Measurements from ENCODE around the gene LTB. TPM values are rescaled to one million over a fixed set of nuclear protein-coding genes. Genes with fewer than 3 reads are reported as not detected.

LTB gene
- total RNA-seq, 1 experiment from 2014 or later, result not detected

GRCh38 chr6:31578184-31579118 lies 3.8 kb downstream of the LTB start:
- POLR2A ChIA-PET, result no interaction called here
- no peak for TF ChIP-seq CTCF (IDR thresholded peaks at IDR 0.05; ENCODE audit: insufficient read depth in 1 of 2, low read depth in 1 of 2, low read length in 1 of 2, severe bottlenecking in 1 of 2, unreplicated experiment in 1 of 2)
- no peaks in the 10 kb centered on the region for H3K27me3 Mint-ChIP-seq (ENCODE audit: insufficient read depth, unreplicated experiment)
- H3K4me1 Mint-ChIP-seq (ENCODE audit: low read depth, unreplicated experiment), result peaks cover 27% of the 10 kb centered on the region
- H3K4me3 Mint-ChIP-seq (ENCODE audit: unreplicated experiment), result no peak overlapping the region
- H3K27ac Mint-ChIP-seq (ENCODE audit: unreplicated experiment), result no peak overlapping the region
- Histone ChIP-seq H3K36me3 (ENCODE audit: control insufficient read depth, insufficient read depth, low read length) (no peaks in the 10 kb centered on the region), H3K27me3 (replicated peaks; ENCODE audit: control insufficient read depth, insufficient read depth, low read length) (no peaks in the 10 kb centered on the region), H3K9me3 (no peaks in the 10 kb centered on the region), H3K4me3 (ENCODE audit: low read depth, low read length) (no peak overlapping the region), H3K4me1 (peaks cover 11% of the 10 kb centered on the region)
- H3K36me3 Mint-ChIP-seq (ENCODE audit: insufficient read depth, unreplicated experiment), result peaks cover 5% of the 10 kb centered on the region
- DNase-seq, result no peak
- CTCF ChIA-PET, result interaction anchor here (0.6 kb wide), 1 partner anchor 197 kb away, joined by 5 read pairs; no protein-coding TSS in a partner anchor
- no peaks in the 10 kb centered on the region for H3K9me3 Mint-ChIP-seq (ENCODE audit: unreplicated experiment)
- intact Hi-C loops (cut with micrococcal nuclease; ENCODE audit: unreplicated experiment), result no loop called here
- BruUV-seq (replicated peaks), result no TSS peak

- Mint-ChIP-seq H3K36me3 (ENCODE audit: insufficient read depth, unreplicated experiment) (peaks cover 5% of the 10 kb centered on the region), H3K27ac (ENCODE audit: unreplicated experiment) (no peak overlapping the region), H3K27me3 (ENCODE audit: insufficient read depth, unreplicated experiment) (no peaks in the 10 kb centered on the region), H3K9me3 (ENCODE audit: unreplicated experiment) (no peaks in the 10 kb centered on the region), H3K4me1 (ENCODE audit: low read depth, unreplicated experiment) (peaks cover 31% of the 10 kb centered on the region), H3K4me3 (ENCODE audit: unreplicated experiment) (no peak overlapping the region)
- no peak for TF ChIP-seq CTCF (IDR thresholded peaks at IDR 0.05; ENCODE audit: insufficient read depth in 1 of 2, low read depth in 1 of 2, low read length in 1 of 2, severe bottlenecking in 1 of 2, unreplicated experiment in 1 of 2)
- no peak overlapping the region for H3K4me3 ChIP-seq (ENCODE audit: low read depth, low read length)
- H3K27me3 ChIP-seq (replicated peaks; ENCODE audit: control insufficient read depth, insufficient read depth, low read length), result no peaks in the 10 kb centered on the region
- CTCF ChIA-PET, result interaction anchor here (0.6 to 1.1 kb wide), 2 partner anchors 19 to 198 kb away, joined by 3 to 5 read pairs; no protein-coding TSS in a partner anchor
- BruUV-seq (replicated peaks), result no TSS peak
- DNase-seq, result no peak
- H3K9me3 ChIP-seq, result no peaks in the 10 kb centered on the region
- intact Hi-C loops (cut with micrococcal nuclease; ENCODE audit: unreplicated experiment), result no loop called here
- POLR2A ChIA-PET, result no interaction called here
- H3K4me1 ChIP-seq, result peaks cover 14% of the 10 kb centered on the region
- no peaks in the 10 kb centered on the region for H3K36me3 ChIP-seq (ENCODE audit: control insufficient read depth, insufficient read depth, low read length)
Measured at GRCh38 chr6:31577579-31577966, 4.7 kb downstream of the LTB start.

- no peak for DNase-seq
Measured at GRCh38 chr6:31576897-31577578, 5.2 kb downstream of the LTB start.

More at GRCh38 chr6:31576897-31577578, 5.2 kb downstream of the LTB start:
- Mint-ChIP-seq H3K36me3 (ENCODE audit: insufficient read depth, unreplicated experiment) (peaks cover 5% of the 10 kb centered on the region), H3K4me1 (ENCODE audit: low read depth, unreplicated experiment) (peaks cover 29% of the 10 kb centered on the region), H3K27me3 (ENCODE audit: insufficient read depth, unreplicated experiment) (no peaks in the 10 kb centered on the region), H3K27ac (ENCODE audit: unreplicated experiment) (no peak overlapping the region), H3K9me3 (ENCODE audit: unreplicated experiment) (no peaks in the 10 kb centered on the region), H3K4me3 (ENCODE audit: unreplicated experiment) (no peak overlapping the region)
- TF ChIP-seq CTCF (IDR thresholded peaks at IDR 0.05; ENCODE audit: insufficient read depth in 1 of 2, low read depth in 1 of 2, low read length in 1 of 2, severe bottlenecking in 1 of 2, unreplicated experiment in 1 of 2), result no peak
- intact Hi-C loops (cut with micrococcal nuclease; ENCODE audit: unreplicated experiment), result no loop called here
- BruUV-seq (replicated peaks), result no TSS peak
- H3K4me3 ChIP-seq (ENCODE audit: low read depth, low read length), result no peak overlapping the region
- peaks cover 14% of the 10 kb centered on the region for H3K4me1 ChIP-seq
- no peaks in the 10 kb centered on the region for H3K9me3 ChIP-seq
- H3K36me3 ChIP-seq (ENCODE audit: control insufficient read depth, insufficient read depth, low read length), result no peaks in the 10 kb centered on the region
- CTCF ChIA-PET, result interaction anchor here (1.1 kb wide), 1 partner anchor 19 kb away, joined by 3 read pairs; no protein-coding TSS in a partner anchor
- H3K27me3 ChIP-seq (replicated peaks; ENCODE audit: control insufficient read depth, insufficient read depth, low read length), result no peaks in the 10 kb centered on the region
- POLR2A ChIA-PET, result no interaction called here
